Mucosa of descending colon (tissue), 3 donors: ENCODE data around the gene EYA2. TPM values are rescaled to one million over a fixed set of nuclear protein-coding genes. Genes with fewer than 3 reads are reported as not detected.
A peak's percentile ranks its signal among the peaks of the same experiment; 100 is the strongest.

Experiments
- ATAC-seq: fragments of 200-7000 bp; cut with Tn5 transposase; one replicate; pipeline ENCODE4 v1.9.1; 2020; ENCODE audit warnings: mild to moderate bottlenecking, moderate library complexity
- DNase-seq, 3 donors: peaks; one replicate each; pipeline ENCODE4 v3.0.0-alpha.2; 2020
- H3K36me3 ChIP-seq: fragments of 200-600 bp; one replicate; pipeline ENCODE4 v1.8.0; 2021; ENCODE audit warnings: low read depth, mild to moderate bottlenecking
- H3K4me1 ChIP-seq: fragments of 200-600 bp; one replicate; pipeline ENCODE4 v1.8.0; 2021; ENCODE audit warnings: low read depth, mild to moderate bottlenecking
- H3K4me3 ChIP-seq: fragments of 200-600 bp; one replicate; pipeline ENCODE4 v1.8.0; 2021; ENCODE audit warnings: mild to moderate bottlenecking
- H3K9me3 ChIP-seq: fragments of 200-600 bp; one replicate; pipeline ENCODE4 v1.8.0; 2021; ENCODE audit warnings: mild to moderate bottlenecking
- intact Hi-C, 2 donors: fragments of 100-400 bp; cut with DNase I in 1 of 2; cut with micrococcal nuclease in 1 of 2; formaldehyde crosslinking; loops; one replicate each; pipeline versions ENCODE4 v1.11.0 to v1.11.1; 2022; cut with DNase I, micrococcal nuclease
- total RNA-seq, 3 donors: library from RNA; stranded (reverse); fragmentation: NEBNext Ultra II Directional in 2 of 3; extraction: Animal tissue kit (Norgen Biotek cat#: 25700) in 2 of 3; gene quantifications; one replicate each; pipeline versions ENCODE4 v1.2.1 to v1.2.4, GENCODE V29; 2021 to 2023
- TF ChIP-seq, protein P1 (sequence below): fragments of 200-600 bp; IDR thresholded peaks from one replicate; pipeline ENCODE4 v1.8.0; 2022; ENCODE audit warnings: antibody characterized with exemption, mild to moderate bottlenecking
- donor health status: DM: no; HTN: no; CAD: no; lungs with moderate emphysema.
- donor health status: DM: no; HTN: no; CAD: no.
- donor health status: DM: no; HTN: yes; CAD: no.

The EYA2 gene
- total RNA-seq, 3 donors from 2014 or later = 14.3 to 22.3 (median 19.5) TPM

DNA sequence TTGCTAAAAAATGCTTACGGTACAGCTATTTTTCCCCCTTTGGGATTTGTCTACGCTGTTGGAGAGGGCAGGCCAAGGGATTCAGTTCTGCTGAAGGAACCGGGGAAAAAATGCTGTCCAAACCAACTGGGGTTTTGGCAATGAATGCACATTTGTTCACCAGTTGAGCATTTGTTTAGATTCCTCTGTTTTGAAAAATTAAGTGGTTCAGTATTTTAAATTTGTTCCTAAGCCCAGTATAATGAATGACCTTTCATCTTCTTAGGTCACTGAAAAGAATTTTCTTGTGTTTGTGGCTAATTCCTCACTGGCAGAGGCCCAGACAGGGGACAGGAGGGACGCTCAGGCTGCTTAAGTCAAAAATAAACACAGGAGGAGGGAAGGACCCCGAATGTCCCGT, 10.8 kb upstream of the EYA2 start:
- Histone ChIP-seq H3K4me1 (no peaks in the 10 kb centered on the region), H3K9me3 (no peaks in the 10 kb centered on the region), H3K4me3 (no peak overlapping the region), H3K36me3 (no peaks in the 10 kb centered on the region)
- intact Hi-C loops = no loop called here
- ATAC-seq (no peak), DNase-seq (no peak)
- TF ChIP-seq, protein P1, sequence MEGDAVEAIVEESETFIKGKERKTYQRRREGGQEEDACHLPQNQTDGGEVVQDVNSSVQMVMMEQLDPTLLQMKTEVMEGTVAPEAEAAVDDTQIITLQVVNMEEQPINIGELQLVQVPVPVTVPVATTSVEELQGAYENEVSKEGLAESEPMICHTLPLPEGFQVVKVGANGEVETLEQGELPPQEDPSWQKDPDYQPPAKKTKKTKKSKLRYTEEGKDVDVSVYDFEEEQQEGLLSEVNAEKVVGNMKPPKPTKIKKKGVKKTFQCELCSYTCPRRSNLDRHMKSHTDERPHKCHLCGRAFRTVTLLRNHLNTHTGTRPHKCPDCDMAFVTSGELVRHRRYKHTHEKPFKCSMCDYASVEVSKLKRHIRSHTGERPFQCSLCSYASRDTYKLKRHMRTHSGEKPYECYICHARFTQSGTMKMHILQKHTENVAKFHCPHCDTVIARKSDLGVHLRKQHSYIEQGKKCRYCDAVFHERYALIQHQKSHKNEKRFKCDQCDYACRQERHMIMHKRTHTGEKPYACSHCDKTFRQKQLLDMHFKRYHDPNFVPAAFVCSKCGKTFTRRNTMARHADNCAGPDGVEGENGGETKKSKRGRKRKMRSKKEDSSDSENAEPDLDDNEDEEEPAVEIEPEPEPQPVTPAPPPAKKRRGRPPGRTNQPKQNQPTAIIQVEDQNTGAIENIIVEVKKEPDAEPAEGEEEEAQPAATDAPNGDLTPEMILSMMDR = no peak

DNA sequence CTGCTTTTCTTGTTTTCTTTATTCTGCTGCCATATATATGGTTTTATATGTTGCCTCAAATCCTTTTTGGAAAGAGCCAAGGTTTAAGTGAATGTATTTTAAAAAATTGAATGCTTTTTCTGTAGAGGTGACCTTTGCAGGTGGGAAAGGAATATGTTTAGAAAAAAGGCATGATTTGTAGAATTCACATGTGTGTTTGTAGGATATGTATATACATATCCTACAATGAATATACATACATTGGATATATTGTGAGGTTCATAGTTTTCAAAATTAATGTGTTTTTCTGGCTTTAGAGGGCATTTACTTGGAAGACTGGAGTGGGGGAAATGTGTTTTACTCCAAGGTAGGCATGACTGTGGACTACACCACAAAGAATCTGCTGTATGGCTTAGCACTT, 4.0 kb upstream of the EYA2 start:
- H3K4me3 ChIP-seq = no peak overlapping the region
- H3K4me1 ChIP-seq = peaks cover 2% of the 10 kb centered on the region
- TF ChIP-seq, protein P1 = no peak
- peaks cover 7% of the 10 kb centered on the region for H3K9me3 ChIP-seq
- ATAC-seq (no peak), DNase-seq (no peak)
- H3K36me3 ChIP-seq = no peaks in the 10 kb centered on the region
- intact Hi-C loops = no loop called here

GRCh38 chr20:46893051-46893450, 1.6 kb upstream of the EYA2 start:
- Histone ChIP-seq H3K9me3 (peaks cover 7% of the 10 kb centered on the region), H3K4me1 (peaks cover 5% of the 10 kb centered on the region), H3K36me3 (no peaks in the 10 kb centered on the region), H3K4me3 (no peak overlapping the region)
- TF ChIP-seq, protein P1 = no peak
- no peak for ATAC-seq
- intact Hi-C loops = no loop called here
- DNase-seq = no peak

DNA sequence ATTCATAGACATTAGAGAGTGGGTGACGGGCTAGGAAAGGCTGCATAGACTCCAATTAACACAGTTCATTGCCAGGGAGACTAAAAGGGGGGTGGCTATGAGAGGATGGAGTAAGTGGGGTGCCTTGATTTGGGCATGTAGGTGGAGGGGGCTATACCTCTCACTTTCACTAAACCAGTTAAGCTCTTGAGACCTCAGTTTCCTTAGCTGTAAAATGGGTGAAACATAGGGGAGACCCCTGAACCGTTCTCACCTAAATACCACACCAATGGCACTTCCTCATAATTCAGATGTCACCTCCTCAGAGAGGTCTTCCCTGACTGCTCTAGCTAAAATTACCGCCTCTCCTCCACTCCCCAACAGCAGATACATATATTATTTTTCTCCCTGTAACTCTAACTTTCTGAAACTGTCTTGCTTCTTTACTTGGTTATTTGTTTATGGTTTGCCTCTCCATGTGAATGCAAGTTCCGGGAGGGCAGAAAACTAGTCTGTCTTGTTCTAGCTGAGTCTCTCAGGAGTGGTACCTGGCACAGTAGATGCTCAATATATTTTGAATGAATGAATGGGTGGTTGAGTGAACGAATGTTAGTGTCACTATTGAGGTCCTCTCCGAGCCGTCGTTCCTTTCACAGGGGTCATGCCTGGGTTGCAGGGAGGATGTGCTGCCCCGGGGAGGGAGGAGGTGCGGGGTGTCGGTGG, 615 bp upstream of the EYA2 start:
- Histone ChIP-seq H3K36me3 (no peaks in the 10 kb centered on the region), H3K9me3 (peaks cover 7% of the 10 kb centered on the region), H3K4me3 (no peak overlapping the region), H3K4me1 (peaks cover 5% of the 10 kb centered on the region)
- ATAC-seq (peak; percentile 39), DNase-seq (peak in 1 of 3 donors; percentile 19)
- intact Hi-C loops = no loop called here
- TF ChIP-seq, protein P1 = no peak

DNA sequence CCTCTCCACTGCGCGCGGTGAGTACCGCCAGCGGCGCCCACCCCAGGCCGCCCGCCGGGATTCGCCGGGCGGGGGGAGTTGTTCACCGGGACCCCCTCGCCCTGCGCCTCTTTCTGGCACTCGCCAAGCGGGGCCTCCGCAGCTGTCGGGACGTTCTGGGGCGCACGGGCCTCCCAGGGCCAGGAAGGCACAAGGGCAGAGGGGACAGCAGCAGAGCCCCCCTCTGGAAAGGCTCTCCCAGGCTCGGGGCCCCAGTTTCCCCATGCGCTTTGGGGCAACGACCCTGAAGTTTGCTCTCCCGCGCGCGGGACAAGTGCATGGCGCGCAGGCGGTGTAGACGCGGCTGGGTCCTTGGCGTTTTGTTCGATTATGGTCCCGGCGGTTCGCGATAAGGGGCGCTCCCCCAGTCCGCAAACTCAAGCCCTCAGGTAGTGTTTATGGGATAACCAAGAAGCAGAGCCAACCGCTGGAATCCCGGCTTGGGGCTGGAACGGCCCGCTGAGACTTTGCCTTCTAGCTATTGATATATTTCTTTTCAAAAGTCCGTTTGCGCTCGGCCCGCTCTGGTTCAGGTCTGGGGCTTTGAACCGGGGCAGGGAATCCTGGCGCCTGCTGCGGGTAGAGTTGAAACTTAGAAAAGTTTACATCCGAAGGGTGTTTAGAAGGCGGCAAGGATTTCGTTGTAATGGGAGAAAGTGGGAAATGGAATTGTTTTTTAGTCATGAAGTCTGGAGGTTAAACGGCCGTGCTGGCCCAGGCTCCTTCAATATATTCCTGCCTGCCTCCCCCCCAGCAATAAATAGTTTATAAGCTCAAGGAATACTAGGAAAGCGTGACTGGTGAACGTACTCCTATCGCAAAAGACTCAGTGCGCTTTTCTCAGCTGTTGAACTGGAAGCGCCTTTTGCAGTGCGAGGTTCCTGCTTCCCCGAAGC, 595 bp downstream of the EYA2 start:
- DNase-seq (peak in 2 of 3 donors; percentile 49 to 59), ATAC-seq (peak; percentile 66)
- H3K4me1 ChIP-seq = peaks cover 5% of the 10 kb centered on the region
- H3K4me3 ChIP-seq = peak overlapping the region; percentile 32
- intact Hi-C loops = no loop called here
- TF ChIP-seq, protein P1 = no peak
- H3K36me3 ChIP-seq = no peaks in the 10 kb centered on the region
- H3K9me3 ChIP-seq = peaks cover 7% of the 10 kb centered on the region
